ENCODE results near the gene PXDN.

The PXDN gene

GRCh38 chr2:1594123-1594372 lies 150.3 kb downstream of the PXDN start:
- TF ChIP-seq CTCF (IDR thresholded peaks at IDR 0.05; ENCODE audit: low read depth, low read length): no peak
- H3K27me3 ChIP-seq (ENCODE audit: insufficient read depth, low read depth, severe bottlenecking): no peaks in the 10 kb centered on the region
- no peak overlapping the region for H3K27ac ChIP-seq
- no peak for DNase-seq
- no peaks in the 10 kb centered on the region for H3K9me3 ChIP-seq (ENCODE audit: severe bottlenecking)
- H3K4me3 ChIP-seq (ENCODE audit: low read depth, low read length): no peak overlapping the region
- H3K36me3 ChIP-seq: no peaks in the 10 kb centered on the region

GRCh38 chr2:1593371-1594122 lies 150.8 kb downstream of the PXDN start:
- no peaks in the 10 kb centered on the region for H3K9me3 ChIP-seq (ENCODE audit: severe bottlenecking)
- no peak overlapping the region for H3K4me3 ChIP-seq (ENCODE audit: low read depth, low read length)
- no peaks in the 10 kb centered on the region for H3K27me3 ChIP-seq (ENCODE audit: insufficient read depth, low read depth, severe bottlenecking)
- no peak overlapping the region for H3K27ac ChIP-seq
- H3K36me3 ChIP-seq: no peaks in the 10 kb centered on the region
- DNase-seq: no peak
- TF ChIP-seq CTCF (IDR thresholded peaks at IDR 0.05; ENCODE audit: low read depth, low read length): no peak

GRCh38 chr2:1591978-1592907 lies 152.1 kb downstream of the PXDN start:
- peak; percentile 95 for DNase-seq
- TF ChIP-seq CTCF (IDR thresholded peaks at IDR 0.05; ENCODE audit: low read depth, low read length): peak; percentile 97
- H3K27ac ChIP-seq: no peak overlapping the region
- no peak overlapping the region for H3K4me3 ChIP-seq (ENCODE audit: low read depth, low read length)
- H3K9me3 ChIP-seq (ENCODE audit: severe bottlenecking): no peaks in the 10 kb centered on the region
- H3K36me3 ChIP-seq: no peaks in the 10 kb centered on the region
- H3K27me3 ChIP-seq (ENCODE audit: insufficient read depth, low read depth, severe bottlenecking): no peaks in the 10 kb centered on the region

- no peaks in the 10 kb centered on the region for H3K36me3 ChIP-seq
- TF ChIP-seq CTCF (IDR thresholded peaks at IDR 0.05; ENCODE audit: low read depth, low read length): no peak
- H3K9me3 ChIP-seq (ENCODE audit: severe bottlenecking): no peaks in the 10 kb centered on the region
- H3K4me3 ChIP-seq (ENCODE audit: low read depth, low read length): no peak overlapping the region
- no peaks in the 10 kb centered on the region for H3K27me3 ChIP-seq (ENCODE audit: insufficient read depth, low read depth, severe bottlenecking)
- no peak overlapping the region for H3K27ac ChIP-seq
- DNase-seq: no peak
Measured at GRCh38 chr2:1591461-1591770, 152.9 kb downstream of the PXDN start.

GRCh38 chr2:1590596-1591460 lies 153.5 kb downstream of the PXDN start:
- H3K4me3 ChIP-seq (ENCODE audit: low read depth, low read length): no peak overlapping the region
- no peaks in the 10 kb centered on the region for H3K36me3 ChIP-seq
- H3K9me3 ChIP-seq (ENCODE audit: severe bottlenecking): no peaks in the 10 kb centered on the region
- no peaks in the 10 kb centered on the region for H3K27me3 ChIP-seq (ENCODE audit: insufficient read depth, low read depth, severe bottlenecking)
- no peak overlapping the region for H3K27ac ChIP-seq
- peak; percentile 9 for DNase-seq
- TF ChIP-seq CTCF (IDR thresholded peaks at IDR 0.05; ENCODE audit: low read depth, low read length): no peak

Data from WERI-Rb-1 (cell line).